Choroid plexus epithelial cell (primary cell): ENCODE measurements around the gene SLC6A19.

Experiments used
- DNase-seq: peaks from one replicate; pipeline ENCODE4 v3.0.0-alpha.2; 2010; ENCODE audit warnings: low read depth
- H3K4me3 ChIP-seq: 2 replicates; pipeline ENCODE4 v1.5.1; 2011; ENCODE audit warnings: low read depth, mild to moderate bottlenecking, control low read depth, low read length, moderate library complexity
- CTCF ChIP-seq: conservative IDR thresholded peaks from 2 replicates; pipeline ENCODE4 v1.5.1; 2011; ENCODE audit warnings: low read depth, mild to moderate bottlenecking, control low read depth, inconsistent platforms, low read length, moderate library complexity

The SLC6A19 gene

GRCh38 chr5:1253456-1254105, 52.2 kb downstream of the SLC6A19 start:
- DNase-seq: no peak
- TF ChIP-seq CTCF: no peak
- H3K4me3 ChIP-seq: no peak overlapping the region

GRCh38 chr5:1254196-1254595, 52.8 kb downstream of the SLC6A19 start:
- DNase-seq: no peak
- no peak overlapping the region for H3K4me3 ChIP-seq
- no peak for TF ChIP-seq CTCF

- TF ChIP-seq CTCF: no peak
- DNase-seq: no peak
- no peak overlapping the region for H3K4me3 ChIP-seq
Observed at GRCh38 chr5:1255081-1255561, 53.7 kb downstream of the SLC6A19 start.

GRCh38 chr5:1256776-1257175, 55.4 kb downstream of the SLC6A19 start:
- no peak for DNase-seq
- H3K4me3 ChIP-seq: no peak overlapping the region
- TF ChIP-seq CTCF: no peak

GRCh38 chr5:1257363-1257762, 56.0 kb downstream of the SLC6A19 start:
- no peak for TF ChIP-seq CTCF
- no peak overlapping the region for H3K4me3 ChIP-seq
- DNase-seq: no peak

GRCh38 chr5:1257841-1258240, 56.4 kb downstream of the SLC6A19 start:
- DNase-seq: no peak
- no peak overlapping the region for H3K4me3 ChIP-seq

More at GRCh38 chr5:1257841-1258240, 56.4 kb downstream of the SLC6A19 start:
- no peak for TF ChIP-seq CTCF
